Kidney epithelial cell (primary cell): ENCODE results near the gene MRS2. TPM values are rescaled to one million over a fixed set of nuclear protein-coding genes. Genes with fewer than 3 reads are reported as not detected.
A peak's percentile ranks its signal among the peaks of the same experiment; 100 is the strongest.
"Not testable (repeated sequence)": the region's sequence is repeated elsewhere in the genome, so short reads cannot be mapped to it uniquely, and the experiment has no call there.

Source experiments
- DNase-seq: peaks from one replicate; pipeline ENCODE4 v3.0.0-alpha.2; 2010; ENCODE audit warnings: low read depth
- H3K27me3 ChIP-seq: 2 replicates; pipeline ENCODE4 v1.6.0; 2011; ENCODE audit warnings: low read length; ENCODE audit not compliant: control insufficient read depth, insufficient read depth
- H3K36me3 ChIP-seq: 2 replicates; pipeline ENCODE4 v1.5.1; 2011; ENCODE audit warnings: low read length; ENCODE audit not compliant: control insufficient read depth, insufficient read depth
- H3K4me3 ChIP-seq: 2 replicates; pipeline ENCODE4 v1.5.1; 2011; ENCODE audit warnings: low read depth, mild to moderate bottlenecking, control low read depth, low read length
- CTCF ChIP-seq: IDR thresholded peaks from 2 replicates; pipeline ENCODE4 v1.5.1; 2011; ENCODE audit warnings: mild to moderate bottlenecking, moderate library complexity, low read length, control low read depth, inconsistent platforms; ENCODE audit not compliant: insufficient read depth, poor library complexity, severe bottlenecking
- total RNA-seq: library from RNA; depleted of rRNA; stranded (reverse); fragments of >200 nt; gene quantifications from 2 replicates; pipeline ENCODE4 v1.2.3, GENCODE V29; 2015

The MRS2 gene
- total RNA-seq, 1 donor from 2014 or later, result 26.1 TPM

GRCh38 chr6:24396824-24397223 lies 5.9 kb upstream of the MRS2 start:
- no peak for DNase-seq
- Histone ChIP-seq H3K27me3 (no peaks in the 10 kb centered on the region), H3K4me3 (no peak overlapping the region), H3K36me3 (no peaks in the 10 kb centered on the region)
- no peak for TF ChIP-seq CTCF

DNA sequence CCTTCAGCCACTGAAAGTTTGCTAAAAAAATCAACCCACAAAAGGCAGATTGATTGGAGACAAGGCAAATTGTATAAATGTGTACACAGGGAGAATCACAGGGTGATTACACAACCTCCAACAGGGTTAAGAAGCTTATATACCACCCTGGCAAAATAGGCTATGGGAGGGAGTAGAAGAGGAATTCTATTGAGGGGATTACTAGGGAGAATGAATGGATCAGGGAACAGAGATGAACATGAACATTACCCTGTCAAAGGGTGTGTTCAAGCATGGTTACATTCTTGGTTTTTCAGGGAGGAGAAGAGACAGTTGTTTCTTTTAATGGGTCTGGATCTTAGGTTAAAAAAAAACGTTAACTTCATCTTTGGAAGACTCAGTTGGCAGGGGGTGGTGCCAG lies 5.1 kb upstream of the MRS2 start:
- no peaks in the 10 kb centered on the region for H3K27me3 ChIP-seq
- H3K4me3 ChIP-seq, result no peak overlapping the region
- no peak for DNase-seq
- no peak for TF ChIP-seq CTCF
- no peaks in the 10 kb centered on the region for H3K36me3 ChIP-seq

- DNase-seq, H3K36me3 ChIP-seq, H3K27me3 ChIP-seq, H3K4me3 ChIP-seq: not testable (repeated sequence)
Observed at GRCh38 chr6:24400045-24401039, 2.4 kb upstream of the MRS2 start.

DNA sequence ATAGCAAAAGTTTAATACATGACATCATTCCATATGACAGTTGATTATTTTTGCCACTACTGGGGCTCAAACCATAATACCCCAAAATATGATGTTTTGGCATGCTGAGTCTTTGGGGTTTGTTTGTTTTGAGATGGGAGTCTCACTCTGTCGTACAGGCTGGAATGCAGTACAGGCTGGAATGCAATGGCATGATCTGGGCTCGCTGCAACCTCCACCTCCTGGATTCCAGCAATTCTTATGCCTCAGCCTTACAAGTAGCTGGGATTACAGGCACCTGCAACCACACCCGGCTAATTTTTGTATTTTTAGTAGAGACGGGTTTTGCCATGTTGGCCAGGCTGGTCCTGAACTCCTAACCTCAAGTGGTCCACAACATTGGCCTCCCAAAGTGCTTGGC lies 1.3 kb upstream of the MRS2 start:
- TF ChIP-seq CTCF, result no peak
- no peaks in the 10 kb centered on the region for H3K36me3 ChIP-seq
- no peak overlapping the region for H3K4me3 ChIP-seq
- no peaks in the 10 kb centered on the region for H3K27me3 ChIP-seq
- no peak for DNase-seq

DNA sequence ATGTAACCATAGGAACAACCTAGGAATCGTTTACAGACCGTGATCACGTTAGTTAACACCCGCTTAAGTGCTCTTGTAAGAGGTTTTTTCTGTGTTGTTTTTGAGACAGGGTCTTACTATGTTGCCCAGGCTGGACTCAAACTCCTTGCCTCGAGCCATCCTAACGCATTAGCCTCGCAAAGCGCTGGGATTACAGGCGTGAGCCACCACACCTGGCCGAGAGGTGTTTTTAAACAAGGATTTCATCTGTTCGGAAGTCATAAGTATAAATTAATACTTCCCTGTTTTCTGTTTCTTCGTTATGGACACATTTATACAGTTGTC lies 727 bp downstream of the MRS2 start:
- peak overlapping the region; percentile 78 for H3K4me3 ChIP-seq
- no peak for DNase-seq
- no peak for TF ChIP-seq CTCF

DNA sequence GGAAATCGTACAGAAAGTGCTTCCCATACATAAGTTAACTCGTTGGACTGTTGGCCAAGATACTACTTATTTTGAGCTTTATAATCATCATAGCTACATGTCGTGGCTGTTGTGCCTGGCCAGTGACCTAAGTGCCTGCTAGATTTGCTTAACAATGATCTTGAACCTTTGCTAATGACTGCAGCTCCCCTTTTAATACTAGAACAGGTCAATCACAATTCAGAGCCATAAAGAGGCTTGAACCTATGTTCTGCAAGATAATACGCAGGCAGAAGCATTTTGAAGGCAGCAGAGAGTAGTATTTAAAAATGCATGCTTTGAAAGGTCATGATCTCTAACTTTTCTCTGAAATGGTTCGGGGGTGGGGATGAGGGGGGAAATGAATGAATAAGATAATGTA lies 2.5 kb downstream of the MRS2 start:
- Histone ChIP-seq H3K36me3 (no peaks in the 10 kb centered on the region), H3K27me3 (no peaks in the 10 kb centered on the region), H3K4me3 (no peak overlapping the region)
- TF ChIP-seq CTCF, result no peak
- DNase-seq, result no peak

More for the DNA sequence above, 727 bp downstream of the MRS2 start:
- no peaks in the 10 kb centered on the region for H3K36me3 ChIP-seq
- H3K27me3 ChIP-seq, result no peaks in the 10 kb centered on the region
